Right renal pelvis (tissue), 4 donors: ENCODE results near the gene SLC25A43. TPM values are rescaled to one million over a fixed set of nuclear protein-coding genes. Genes with fewer than 3 reads are reported as not detected.
A peak's percentile ranks its signal among the peaks of the same experiment; 100 is the strongest.
"Not testable (repeated sequence)": the region's sequence is repeated elsewhere in the genome, so short reads cannot be mapped to it uniquely, and the experiment has no call there.

Source experiments
- DNase-seq, 4 donors: peaks; one replicate each; pipeline ENCODE4 v3.0.0-alpha.2; 2013; ENCODE audit warnings: low read depth in 4 of 4, low spot score in 3 of 4, missing footprints in 1 of 4
- polyA plus RNA-seq, 4 donors: library from polyadenylated mRNA; unstranded; fragments of 120-200 nt; gene quantifications; one replicate each; pipeline ENCODE4 v1.2.1, GENCODE V29; 2013; ENCODE audit not compliant: insufficient read length in 4 of 4

SLC25A43 gene
- polyA plus RNA-seq, 4 donors: 3.2 to 9.4 (median 4.5) TPM

DNA sequence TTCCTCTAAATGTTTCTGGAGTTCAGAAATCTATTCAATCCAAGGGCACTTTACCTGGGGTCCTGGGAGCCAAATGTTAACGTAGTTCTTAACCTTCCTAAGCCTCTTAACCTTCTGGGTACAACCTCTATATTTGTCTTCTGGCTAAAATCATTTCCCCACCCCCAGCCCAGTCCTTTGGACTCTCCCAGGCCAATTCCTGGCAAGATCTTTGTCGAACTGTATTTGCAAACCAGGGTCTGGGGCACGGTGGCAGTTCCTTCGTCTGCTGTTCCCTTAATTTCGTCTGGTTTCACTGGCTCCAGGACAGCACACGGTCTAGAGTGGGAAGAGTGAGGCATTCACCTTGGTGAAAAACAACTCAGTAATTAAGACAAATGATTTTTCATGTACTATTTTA lies 68.3 kb downstream of the SLC25A43 start:
- DNase-seq: no peak

DNA sequence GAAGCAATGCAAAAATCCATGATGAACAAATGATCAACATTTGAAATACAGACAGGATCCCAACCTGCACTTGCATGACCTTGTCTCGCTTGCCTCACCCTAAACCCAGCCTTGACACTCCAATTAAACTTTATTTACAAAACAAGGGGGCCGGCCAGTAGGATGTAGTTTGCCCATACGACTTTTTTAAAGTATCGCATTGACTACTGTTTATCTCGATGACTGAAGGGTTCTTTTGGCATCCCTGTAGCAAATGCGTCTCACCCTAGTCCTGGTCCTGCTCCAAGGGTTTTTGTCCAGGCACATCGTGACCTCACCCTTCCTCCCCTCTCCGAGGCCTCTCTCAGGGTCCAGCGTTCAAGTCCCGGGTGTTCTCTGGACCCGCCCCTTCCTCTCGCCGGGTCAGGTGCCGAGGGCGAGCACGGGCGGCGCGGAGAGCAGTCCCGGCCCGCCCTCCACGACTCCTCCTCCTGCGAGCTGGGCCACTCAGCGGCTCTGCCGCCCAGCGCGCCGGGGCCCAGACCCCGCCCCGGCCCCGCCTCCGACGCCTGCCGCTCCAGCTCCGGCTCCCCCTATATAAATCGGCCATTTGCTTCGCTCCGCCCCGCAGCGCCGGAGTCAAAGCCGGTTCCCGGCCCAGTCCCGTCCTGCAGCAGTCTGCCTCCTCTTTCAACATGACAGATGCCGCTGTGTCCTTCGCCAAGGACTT lies 68.9 kb downstream of the SLC25A43 start, which contains the start of gene SLC25A5:
TSS of gene SLC25A5 (plus strand) at position 603 of the 709 bp plus-strand sequence. CDS start at position 675, 72 bp downstream.
- DNase-seq: peak; percentile 43 to 59 (median 54)

- DNase-seq: peak; percentile 67 to 76 (median 72)
Observed at GRCh38 chrX:119468551-119469312, 69.6 kb downstream of the SLC25A43 start.

DNA sequence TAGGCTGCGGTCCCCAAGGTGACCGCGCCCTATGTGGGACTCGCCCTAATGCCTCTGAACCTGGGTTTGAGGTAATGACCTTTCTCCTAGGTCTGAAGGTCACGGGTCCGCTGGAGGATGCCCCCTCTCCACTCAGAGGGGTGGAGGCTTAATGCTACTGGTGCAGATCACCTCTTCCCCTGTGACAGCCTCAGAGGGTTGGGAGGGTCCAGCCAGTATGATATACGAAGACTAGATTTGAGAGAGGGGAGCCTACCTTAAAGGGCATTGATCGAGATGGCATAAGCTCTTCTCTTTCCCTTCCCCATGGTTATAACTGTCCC lies 70.1 kb downstream of the SLC25A43 start:
- no peak for DNase-seq

DNA sequence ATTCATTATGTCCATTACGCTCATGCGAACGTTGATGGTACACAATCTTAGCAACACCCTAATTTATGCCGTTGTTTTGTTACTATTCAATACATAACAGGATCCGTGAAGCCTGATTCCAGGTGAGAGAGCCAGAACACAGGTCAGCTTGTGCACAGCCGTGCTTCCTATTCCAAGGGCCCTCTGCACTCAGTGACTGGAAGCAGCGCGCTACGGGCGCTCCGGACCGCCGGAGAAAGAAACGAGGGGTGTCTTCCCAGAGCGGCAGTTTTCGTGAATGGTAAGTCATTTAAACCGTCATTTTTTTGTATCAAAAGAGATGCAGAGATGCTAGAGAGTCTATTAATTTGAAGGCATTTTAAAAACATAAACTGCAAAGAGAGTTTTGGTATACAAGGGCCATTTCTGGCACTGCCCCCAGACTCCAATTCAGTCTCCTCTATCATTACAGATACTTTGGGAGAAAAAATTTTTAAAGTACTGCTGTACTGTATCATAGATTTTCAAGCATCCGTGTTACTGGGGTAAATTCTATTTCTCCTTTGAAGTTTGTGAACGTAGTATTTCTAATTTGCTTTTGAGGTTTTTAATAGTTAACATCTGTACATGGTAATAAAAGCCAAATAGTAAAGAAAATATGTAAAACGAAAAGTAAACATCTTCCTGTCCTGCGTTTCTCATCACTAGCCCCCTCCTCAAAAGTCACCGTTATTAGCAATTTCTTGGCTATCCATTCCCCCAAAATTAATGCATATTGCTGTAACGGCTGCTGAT lies 75.7 kb downstream of the SLC25A43 start:
- no peak for DNase-seq

DNA sequence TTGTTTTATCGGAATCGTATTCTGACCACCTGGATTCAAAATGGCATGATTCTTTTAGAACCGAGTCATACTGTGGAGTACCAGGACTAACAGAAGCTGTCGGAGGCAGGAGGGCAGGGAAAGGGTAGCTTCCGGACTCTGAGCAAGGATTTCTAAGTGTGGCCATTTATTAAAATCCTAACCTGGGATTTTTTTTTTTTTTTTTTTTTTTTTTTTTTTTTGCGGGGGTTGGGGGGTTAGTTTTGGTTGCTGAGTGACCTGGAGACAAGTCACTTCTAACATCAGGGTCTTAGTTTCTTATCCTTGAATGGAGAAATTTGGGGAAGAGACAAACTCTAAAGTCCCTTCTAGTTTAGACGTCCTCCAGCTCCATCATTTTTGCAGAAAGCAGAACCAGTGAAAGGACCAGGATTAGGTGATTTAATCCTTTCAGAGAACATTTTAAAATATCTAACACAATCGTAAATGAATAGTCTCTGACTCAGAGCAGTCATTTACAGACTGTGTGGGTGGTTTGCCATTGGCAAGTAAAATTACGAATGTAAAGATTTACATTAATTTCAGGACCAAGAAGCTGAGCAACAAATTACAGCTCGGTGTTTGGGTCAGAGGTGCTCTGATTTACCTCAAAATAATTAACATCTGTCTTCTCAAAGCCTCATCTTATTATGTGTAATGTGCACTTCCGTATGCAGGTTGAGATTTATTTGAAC lies 76.4 kb downstream of the SLC25A43 start:
- no peak for DNase-seq

DNA sequence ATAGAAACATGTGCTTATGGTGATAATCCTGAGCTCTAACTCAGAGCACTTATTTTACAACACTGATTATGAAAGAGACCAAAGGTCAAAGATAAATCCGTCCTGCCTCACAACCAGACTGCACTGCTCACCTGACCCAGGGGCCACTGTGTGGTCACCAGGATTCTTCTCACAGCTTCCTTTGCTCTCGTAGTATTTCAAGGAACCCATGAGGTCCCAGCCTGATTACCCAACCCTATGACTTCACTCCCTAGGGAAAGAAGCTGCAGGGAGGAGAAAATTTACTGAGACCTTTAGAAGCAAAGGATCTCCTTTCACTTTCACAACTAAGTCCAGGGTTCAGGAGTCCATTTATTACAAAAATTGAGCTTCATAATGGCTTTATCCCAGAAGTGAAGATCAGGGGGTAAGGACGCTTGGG lies 78.7 kb downstream of the SLC25A43 start:
- DNase-seq: peak in 1 of 4 donors; percentile 2

DNA sequence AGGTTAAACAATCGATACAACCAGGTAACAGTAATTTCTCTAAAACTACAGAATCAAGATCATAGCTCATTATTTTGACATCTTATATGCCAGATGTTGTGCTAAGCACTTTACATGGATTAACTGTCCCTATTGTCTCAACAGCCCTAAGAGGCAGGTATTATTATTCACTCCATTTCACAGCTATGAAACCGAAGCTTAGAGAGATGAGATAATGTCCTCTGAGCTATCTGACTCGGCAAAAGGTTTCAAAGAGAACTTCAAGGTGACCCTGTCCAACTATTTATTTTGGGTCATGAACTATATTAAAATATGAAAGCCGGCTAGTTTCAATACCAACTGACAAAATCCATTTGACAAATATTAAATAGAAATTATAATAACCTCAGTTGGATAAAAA lies 79.4 kb downstream of the SLC25A43 start:
- DNase-seq: no peak

DNA sequence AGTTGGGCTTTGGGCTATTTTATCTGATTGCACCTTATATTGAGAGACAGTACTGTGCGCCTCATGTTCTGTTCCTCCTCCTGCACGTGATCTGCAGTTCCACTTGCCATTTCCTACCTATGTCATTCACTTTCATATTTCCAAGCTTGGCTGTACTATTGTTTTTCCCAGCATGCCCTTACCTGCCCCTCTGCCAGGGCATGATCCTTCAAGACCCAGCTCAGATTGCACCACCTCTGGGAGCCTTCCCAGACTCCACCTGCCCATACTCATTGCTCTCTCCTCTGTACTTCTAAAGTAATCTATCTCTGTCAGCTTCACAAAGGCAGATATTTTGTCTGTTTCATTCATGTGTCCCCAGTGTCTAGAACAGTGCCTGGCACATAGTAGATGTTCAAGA lies 80.7 kb downstream of the SLC25A43 start:
- no peak for DNase-seq

GRCh38 chrX:119481323-119481801 lies 82.2 kb downstream of the SLC25A43 start:
- no peak for DNase-seq

DNA sequence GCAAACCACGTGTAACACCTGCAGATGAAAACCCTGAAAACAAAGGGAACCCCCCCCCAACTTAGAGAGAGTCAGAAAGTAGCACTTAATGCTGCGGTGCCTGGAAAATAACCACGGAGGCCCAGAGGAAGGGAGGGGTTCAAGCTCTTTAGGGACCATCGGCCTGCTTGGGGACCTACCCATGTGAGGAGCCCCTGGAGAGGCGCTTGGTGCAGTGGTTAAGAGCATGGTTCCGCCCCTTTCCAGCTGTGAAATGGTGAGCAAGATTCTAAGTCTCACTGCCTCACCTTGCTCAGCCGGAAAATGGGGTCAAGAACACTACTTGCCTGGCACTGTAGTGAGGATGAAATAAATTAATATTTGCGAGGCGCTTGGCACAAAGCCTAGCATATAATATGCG lies 82.9 kb downstream of the SLC25A43 start:
- no peak for DNase-seq

GRCh38 chrX:119482481-119483480 lies 83.6 kb downstream of the SLC25A43 start:
- peak in 2 of 4 donors; percentile 6 to 12 for DNase-seq

GRCh38 chrX:119486745-119487144 lies 87.6 kb downstream of the SLC25A43 start:
- no peak for DNase-seq

GRCh38 chrX:119487766-119488165 lies 88.6 kb downstream of the SLC25A43 start:
- not testable (repeated sequence) for DNase-seq

- no peak for DNase-seq
Observed at GRCh38 chrX:119488749-119489148, 89.6 kb downstream of the SLC25A43 start.

DNA sequence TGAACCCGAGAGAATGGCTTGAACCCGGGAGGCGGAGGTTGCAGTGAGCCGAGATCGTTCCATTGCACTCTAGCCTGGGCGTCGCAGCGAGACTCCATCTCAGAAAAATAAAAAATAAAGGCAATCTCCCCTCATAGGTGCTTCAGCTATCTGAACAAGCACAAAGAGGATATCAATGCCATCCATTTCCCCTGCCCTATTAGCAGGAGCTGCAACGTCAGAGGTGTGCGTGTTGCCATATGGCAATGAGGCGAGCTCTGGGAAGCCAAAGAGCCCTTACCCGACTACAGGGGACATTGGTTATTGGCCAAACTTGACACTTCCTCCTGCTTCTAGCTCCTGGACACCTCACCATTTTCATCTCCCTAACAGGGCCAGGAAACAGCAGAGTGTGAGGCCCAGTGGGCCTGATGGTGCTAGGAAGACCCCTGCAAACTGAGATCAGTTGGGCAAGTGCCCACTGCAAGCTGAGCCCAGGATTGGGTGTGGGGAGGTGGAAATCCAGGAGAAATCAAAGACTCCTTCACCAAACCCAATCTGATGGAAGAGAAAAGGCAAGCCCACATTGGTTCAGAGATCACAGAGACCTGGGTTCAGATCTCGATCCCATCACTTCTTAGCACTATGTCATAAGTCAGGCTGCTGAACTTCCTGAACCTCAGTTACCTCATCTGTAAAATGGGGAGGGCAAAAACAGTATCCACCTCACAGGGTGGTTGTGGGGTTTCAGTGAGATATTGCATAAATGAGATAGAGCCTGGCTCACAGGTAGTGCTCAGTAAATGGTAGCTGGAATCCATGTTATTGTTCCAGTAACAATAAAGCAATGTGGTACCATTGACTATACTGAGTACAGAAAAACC lies 90.3 kb downstream of the SLC25A43 start:
- no peak for DNase-seq

DNA sequence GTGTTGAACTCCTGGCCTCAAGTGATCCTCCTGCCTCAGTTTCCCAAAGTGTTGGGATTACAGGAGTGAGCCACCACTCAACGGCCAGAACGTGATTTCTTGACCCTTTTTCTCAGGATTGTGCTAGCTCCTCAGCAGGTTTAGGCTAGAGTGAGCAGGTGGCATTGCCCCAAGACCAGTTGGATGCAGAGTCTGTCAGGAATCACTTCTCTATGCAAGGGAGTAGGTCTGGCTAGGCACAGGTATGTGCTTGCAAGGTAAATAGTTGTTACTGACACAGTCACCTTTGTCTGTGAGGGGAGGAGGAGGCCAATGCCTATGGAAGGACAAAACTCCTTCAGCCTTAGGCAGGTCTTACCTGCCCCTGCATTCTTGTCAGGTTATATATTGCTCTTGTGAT lies 93.3 kb downstream of the SLC25A43 start:
- DNase-seq: no peak

DNA sequence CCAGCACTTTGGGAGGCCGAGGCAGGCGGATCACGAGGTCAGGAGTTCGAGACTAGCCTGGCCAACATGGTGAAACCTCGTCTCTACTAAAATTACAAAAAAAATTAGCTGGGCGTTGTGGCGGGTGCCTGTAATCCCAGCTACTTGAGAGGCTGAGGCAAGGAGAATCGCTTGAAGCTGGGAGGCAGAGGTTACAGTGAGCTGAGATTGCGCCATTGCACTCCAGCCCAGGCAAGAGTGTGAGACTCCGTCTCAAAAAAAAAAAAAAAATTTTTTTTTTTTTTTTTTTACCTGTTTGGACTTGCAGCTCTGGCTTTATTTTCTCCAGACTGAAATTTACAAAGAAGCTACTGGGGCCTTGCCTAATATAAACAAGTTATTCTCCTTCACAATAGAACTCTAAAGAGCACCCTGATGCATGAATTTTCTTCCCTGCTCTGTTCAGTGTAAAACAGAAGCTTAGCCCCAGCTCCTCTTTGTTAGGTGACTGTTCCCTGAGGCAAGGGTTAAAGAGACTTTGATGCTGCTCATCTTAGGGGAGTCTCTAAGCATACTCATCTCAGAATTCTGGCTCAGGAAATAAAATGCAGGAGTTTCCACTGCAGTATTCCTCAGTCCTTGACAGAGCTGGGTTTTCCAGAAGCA lies 94.8 kb downstream of the SLC25A43 start:
- not testable (repeated sequence) for DNase-seq
